ENCODE data around the gene SEPTIN6.

GRCh38 chrX:119646515-119646914, 46.5 kb downstream of the SEPTIN6 start:
- TF ChIP-seq, protein P1, sequence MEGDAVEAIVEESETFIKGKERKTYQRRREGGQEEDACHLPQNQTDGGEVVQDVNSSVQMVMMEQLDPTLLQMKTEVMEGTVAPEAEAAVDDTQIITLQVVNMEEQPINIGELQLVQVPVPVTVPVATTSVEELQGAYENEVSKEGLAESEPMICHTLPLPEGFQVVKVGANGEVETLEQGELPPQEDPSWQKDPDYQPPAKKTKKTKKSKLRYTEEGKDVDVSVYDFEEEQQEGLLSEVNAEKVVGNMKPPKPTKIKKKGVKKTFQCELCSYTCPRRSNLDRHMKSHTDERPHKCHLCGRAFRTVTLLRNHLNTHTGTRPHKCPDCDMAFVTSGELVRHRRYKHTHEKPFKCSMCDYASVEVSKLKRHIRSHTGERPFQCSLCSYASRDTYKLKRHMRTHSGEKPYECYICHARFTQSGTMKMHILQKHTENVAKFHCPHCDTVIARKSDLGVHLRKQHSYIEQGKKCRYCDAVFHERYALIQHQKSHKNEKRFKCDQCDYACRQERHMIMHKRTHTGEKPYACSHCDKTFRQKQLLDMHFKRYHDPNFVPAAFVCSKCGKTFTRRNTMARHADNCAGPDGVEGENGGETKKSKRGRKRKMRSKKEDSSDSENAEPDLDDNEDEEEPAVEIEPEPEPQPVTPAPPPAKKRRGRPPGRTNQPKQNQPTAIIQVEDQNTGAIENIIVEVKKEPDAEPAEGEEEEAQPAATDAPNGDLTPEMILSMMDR (IDR thresholded peaks at IDR 0.05): no peak
- no peak for TF ChIP-seq POLR2A (IDR thresholded peaks at IDR 0.05)

All from adrenal gland (tissue), 5 donors.